K562 (cell line): ENCODE measurements around the gene E2F1. TPM values are rescaled to one million over a fixed set of nuclear protein-coding genes. Genes with fewer than 3 reads are reported as not detected.

Experiments
- CBFB ChIP-seq: sonication (generic); formaldehyde crosslinking; IDR thresholded peaks from 2 replicates; pipeline ENCODE4 v1.4.0; 2020; ENCODE audit warnings: mild to moderate bottlenecking, missing genetic modification reagents
- CUX1 ChIP-seq: fragments of 200-800 bp; sonication (Bioruptor generic); IDR thresholded peaks from 2 replicates; pipeline ENCODE4 v1.6.1; 2016; ENCODE audit warnings: missing genetic modification characterization, missing compliant biosample characterization
- DNMT1 ChIP-seq: fragments of 450-650 bp; IDR thresholded peaks from 2 replicates; pipeline ENCODE4 v1.6.1; 2016; ENCODE audit warnings: antibody characterized with exemption, mild to moderate bottlenecking
- E2F3 ChIP-seq: fragments of 250-450 bp; sonication (Bioruptor Pico); IDR thresholded peaks from 2 replicates; pipeline ENCODE4 v1.4.0; 2020; ENCODE audit warnings: mild to moderate bottlenecking
- HEY1 ChIP-seq: fragments of 250-450 bp; sonication (Bioruptor Pico); IDR thresholded peaks from 2 replicates; pipeline ENCODE4 v1.5.0; 2020; ENCODE audit warnings: mild to moderate bottlenecking, moderate library complexity, borderline replicate concordance
- MLLT1 ChIP-seq, 2 experiments: fragments of 450-650 bp; IDR thresholded peaks; 2 replicates each; pipeline ENCODE4 v1.6.1; 2016
- NFIX ChIP-seq: fragments of 250-450 bp; sonication (Bioruptor Pico); IDR thresholded peaks from 2 replicates; pipeline ENCODE4 v1.4.0; 2020; ENCODE audit warnings: low read depth, mild to moderate bottlenecking, moderate library complexity
- PHB ChIP-seq: fragments of 250-450 bp; sonication (Bioruptor Pico); IDR thresholded peaks from 2 replicates; pipeline ENCODE4 v1.5.0; 2021
- PKNOX1 ChIP-seq: fragments of 450-650 bp; IDR thresholded peaks from 2 replicates; pipeline ENCODE4 v1.6.1; 2016
- PRPF4 ChIP-seq: fragments of 200-400 bp; formaldehyde crosslinking; IDR thresholded peaks from one replicate; pipeline ENCODE4 v1.6.1; 2017; ENCODE audit warnings: low read length, low read depth, mild to moderate bottlenecking; ENCODE audit not compliant: insufficient read depth, poor library complexity, severe bottlenecking
- RERE ChIP-seq: sonication (generic); formaldehyde crosslinking; IDR thresholded peaks from 2 replicates; pipeline ENCODE4 v1.8.0; 2023; ENCODE audit warnings: missing genetic modification reagents, mild to moderate bottlenecking, borderline replicate concordance
- SNRNP70 ChIP-seq: fragments of 200-400 bp; formaldehyde crosslinking; optimal IDR thresholded peaks from 2 replicates; pipeline ENCODE3; 2017; ENCODE audit warnings: low read depth, low read length
- SREBF1 ChIP-seq: fragments of 150-350 bp; IDR thresholded peaks from 2 replicates; pipeline ENCODE4 v1.6.1; 2014; ENCODE audit warnings: antibody characterized with exemption, low read depth, low read length, borderline replicate concordance
- ZKSCAN8 ChIP-seq: fragments of 200-800 bp; sonication (Bioruptor generic); IDR thresholded peaks from 2 replicates; pipeline ENCODE4 v1.6.1; 2016; ENCODE audit warnings: missing genetic modification characterization, missing compliant biosample characterization
- ZNF282 ChIP-seq: sonication (generic); formaldehyde crosslinking; IDR thresholded peaks from 2 replicates; pipeline ENCODE4 v1.8.1; 2023; ENCODE audit warnings: missing genetic modification reagents
- ZNF354B ChIP-seq: fragments of 250-450 bp; sonication (Bioruptor Pico); IDR thresholded peaks from 2 replicates; pipeline ENCODE4 v1.4.0; 2020
- ZNF589 ChIP-seq: fragments of 200-800 bp; sonication (Bioruptor generic); IDR thresholded peaks from 2 replicates; pipeline ENCODE4 v1.6.1; 2016; ENCODE audit warnings: low read depth, missing genetic modification characterization, missing compliant biosample characterization
- polyA plus RNA-seq, 8 experiments: library from polyadenylated mRNA; depleted of rRNA in 4 of 8; stranded (reverse) in 5 of 8; unstranded in 3 of 8; fragments of >200 nt; fragmentation: Nextera tagmentation in 2 of 8; fragmentation: Illumina TruSeq in 1 of 8; extraction: Ambion mirVana in 2 of 8; extraction: Trizol in 1 of 8; gene quantifications; 2 replicates each; pipeline versions ENCODE4 v1.2.1 to v1.2.3, GENCODE V29; 2011 to 2014; ENCODE audit warnings: inconsistent platforms in 1 of 8, missing spikeins in 1 of 8
- total RNA-seq, 7 experiments: library from RNA; depleted of rRNA in 6 of 7; stranded (reverse); fragments of >200 nt in 6 of 7; fragmentation: Illumina TruSeq in 2 of 7; extraction: Trizol in 2 of 7; gene quantifications; 2 replicates each; pipeline versions ENCODE4 v1.2.1 to v1.2.3, GENCODE V29; 2011 to 2021; ENCODE audit warnings: low replicate concordance in 1 of 7

E2F1 gene
- total and polyA plus RNA-seq, 9 of the 15 experiments (the other 6 are each of a cell fraction or from before 2014, with no cell fraction given) = 0.14 to 30.6 (median 13.1) TPM

GRCh38 chr20:33689973-33690372, 3.8 kb upstream of the E2F1 start (continued):
- TF ChIP-seq MLLT1 (IDR thresholded peaks at IDR 0.05) (no peak), PKNOX1 (peak; percentile 88), E2F3 (CRISPR knock-in tag) (peak; percentile 71), ZNF354B (CRISPR knock-in tag) (no peak), CUX1 (no peak), NFIX (CRISPR knock-in tag) (no peak), HEY1 (no peak), DNMT1 (no peak), CBFB (no peak), PRPF4 (no peak), ZNF589 (CRISPR knock-in tag) (peak; percentile 75), ZNF282 (no peak), SNRNP70 (no peak), SREBF1 (no peak), RERE (CRISPR knock-in tag) (no peak), PHB (CRISPR knock-in tag) (no peak), ZKSCAN8 (no peak)
